Testis (tissue), 2 donors: ENCODE results near the gene KIFC3.

Experiments
- CTCF ChIP-seq, 3 experiments: fragments of 450-650 bp in 2 of 3; fragments of 200-600 bp in 1 of 3; sonication (generic) in 1 of 3; IDR thresholded peaks; one replicate each; pipeline ENCODE4 v1.5.1; 2016 to 2019; ENCODE audit warnings: antibody characterized with exemption in 3 of 3, mild to moderate bottlenecking in 2 of 3, moderate library complexity in 1 of 3
- POLR2A ChIP-seq: fragments of 450-650 bp; IDR thresholded peaks from one replicate; pipeline ENCODE4 v1.6.1; 2017; ENCODE audit warnings: antibody characterized with exemption, mild to moderate bottlenecking, moderate library complexity

DNA sequence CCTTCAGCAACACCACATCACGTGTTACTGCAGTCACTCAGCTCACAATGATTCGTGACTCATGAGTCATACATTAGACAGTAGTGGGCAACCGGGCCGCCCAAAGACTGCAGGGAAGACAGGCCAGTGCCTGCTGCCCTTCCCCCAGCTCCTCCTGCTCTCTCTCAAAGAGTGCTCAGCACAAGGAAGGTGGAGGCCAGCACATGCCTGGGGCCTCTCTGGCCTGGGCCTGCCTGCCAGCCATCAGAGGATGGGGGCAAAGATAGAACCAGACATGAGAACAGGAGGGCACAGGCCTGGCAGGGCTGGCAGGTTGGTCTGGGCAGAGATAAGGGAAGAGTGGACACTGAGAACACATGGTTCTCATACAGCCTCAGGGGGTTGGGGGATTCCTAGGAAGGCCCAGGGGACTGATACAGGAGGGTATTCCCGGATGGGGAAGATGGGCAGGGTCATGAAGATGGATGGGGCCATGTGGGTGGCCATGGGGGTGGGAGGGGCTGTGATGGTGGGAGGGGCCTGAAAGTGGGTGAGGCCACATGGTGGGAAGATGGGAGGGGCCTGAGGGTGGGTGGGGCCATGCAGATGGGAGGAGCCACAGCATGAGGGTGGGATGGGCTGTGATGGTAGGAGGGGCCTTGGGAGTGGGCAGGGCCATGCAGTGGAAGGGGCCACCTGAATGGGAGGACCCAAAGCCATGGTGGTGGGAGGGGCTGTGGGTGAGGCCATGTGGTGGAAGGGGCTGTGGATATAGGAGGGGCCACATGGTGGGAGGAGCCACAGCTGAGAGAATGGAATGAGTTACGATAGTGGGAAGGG, 37.7 kb downstream of the KIFC3 start:
- TF ChIP-seq CTCF (IDR thresholded peaks at IDR 0.05): no peak
- no peak for TF ChIP-seq POLR2A
